ENCODE results near the gene ASB18. TPM values are rescaled to one million over a fixed set of nuclear protein-coding genes. Genes with fewer than 3 reads are reported as not detected.

Gene ASB18
- total and polyA plus RNA-seq, 2 donors (not counting 3 experiments of a cell fraction or from before 2014, with no cell fraction given), result not detected

DNA sequence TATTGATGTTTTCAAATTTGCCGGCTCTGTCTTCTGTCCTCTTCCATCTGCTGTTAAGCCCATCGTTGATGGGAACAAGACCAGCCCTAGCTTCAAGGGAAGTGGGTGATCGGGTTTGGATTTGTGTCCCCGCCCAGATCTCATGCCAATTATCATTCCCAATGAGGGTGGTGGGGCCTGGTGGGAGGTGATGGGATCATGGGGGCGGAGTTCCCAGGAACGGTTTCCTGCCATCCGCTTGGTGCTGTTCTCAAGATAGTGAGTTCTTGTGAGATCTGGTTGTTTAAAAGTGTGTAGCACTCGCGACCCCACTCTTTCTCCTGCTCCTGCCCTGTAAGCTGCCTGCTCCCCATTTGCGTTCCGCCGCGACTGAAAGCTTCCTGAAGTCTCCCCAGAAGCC is 9.5 kb downstream of the ASB18 start:
- ChIA-PET CTCF (no interaction called here), POLR2A (no interaction called here)
- no peak for TF ChIP-seq POLR2AphosphoS5 (IDR thresholded peaks at IDR 0.05; ENCODE audit: insufficient read depth, low read depth, low read length)
- TF ChIP-seq POLR2A (IDR thresholded peaks at IDR 0.05; ENCODE audit: low read depth, low read length), result no peak
- TF ChIP-seq, protein P1, sequence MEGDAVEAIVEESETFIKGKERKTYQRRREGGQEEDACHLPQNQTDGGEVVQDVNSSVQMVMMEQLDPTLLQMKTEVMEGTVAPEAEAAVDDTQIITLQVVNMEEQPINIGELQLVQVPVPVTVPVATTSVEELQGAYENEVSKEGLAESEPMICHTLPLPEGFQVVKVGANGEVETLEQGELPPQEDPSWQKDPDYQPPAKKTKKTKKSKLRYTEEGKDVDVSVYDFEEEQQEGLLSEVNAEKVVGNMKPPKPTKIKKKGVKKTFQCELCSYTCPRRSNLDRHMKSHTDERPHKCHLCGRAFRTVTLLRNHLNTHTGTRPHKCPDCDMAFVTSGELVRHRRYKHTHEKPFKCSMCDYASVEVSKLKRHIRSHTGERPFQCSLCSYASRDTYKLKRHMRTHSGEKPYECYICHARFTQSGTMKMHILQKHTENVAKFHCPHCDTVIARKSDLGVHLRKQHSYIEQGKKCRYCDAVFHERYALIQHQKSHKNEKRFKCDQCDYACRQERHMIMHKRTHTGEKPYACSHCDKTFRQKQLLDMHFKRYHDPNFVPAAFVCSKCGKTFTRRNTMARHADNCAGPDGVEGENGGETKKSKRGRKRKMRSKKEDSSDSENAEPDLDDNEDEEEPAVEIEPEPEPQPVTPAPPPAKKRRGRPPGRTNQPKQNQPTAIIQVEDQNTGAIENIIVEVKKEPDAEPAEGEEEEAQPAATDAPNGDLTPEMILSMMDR (IDR thresholded peaks at IDR 0.05; ENCODE audit: extremely low read depth in 1 of 2, insufficient read depth in 1 of 2, low read depth in 1 of 2, low read length in 2 of 2), result no peak
- TF ChIP-seq EZH2 (IDR thresholded peaks at IDR 0.05; ENCODE audit: borderline replicate concordance, low read depth, low read length, severe bottlenecking), result no peak
- TF ChIP-seq MYC (IDR thresholded peaks at IDR 0.05; ENCODE audit: low read depth, low read length), result no peak
- TF ChIP-seq, protein P2, sequence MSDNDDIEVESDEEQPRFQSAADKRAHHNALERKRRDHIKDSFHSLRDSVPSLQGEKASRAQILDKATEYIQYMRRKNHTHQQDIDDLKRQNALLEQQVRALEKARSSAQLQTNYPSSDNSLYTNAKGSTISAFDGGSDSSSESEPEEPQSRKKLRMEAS (IDR thresholded peaks at IDR 0.05; ENCODE audit: insufficient read depth, insufficient read length), result no peak
- TF ChIP-seq JUN (IDR thresholded peaks at IDR 0.05; ENCODE audit: borderline replicate concordance, insufficient read depth, insufficient read length, low read depth), result no peak
- TF ChIP-seq FOS (IDR thresholded peaks at IDR 0.05; ENCODE audit: borderline replicate concordance, insufficient read depth, low read length), result no peak
- TF ChIP-seq GATA2 (IDR thresholded peaks at IDR 0.05; ENCODE audit: insufficient read depth, insufficient read length, low read depth, low read length), result no peak
- no peak overlapping the region for H3K27ac ChIP-seq (ENCODE audit: insufficient read depth, low read depth, low read length)
- H3K9ac ChIP-seq (replicated peaks; ENCODE audit: extremely low read depth, insufficient read depth, low read length), result no peak overlapping the region
- no peaks in the 10 kb centered on the region for H3K79me2 ChIP-seq (ENCODE audit: control insufficient read depth, insufficient read depth, low read length)
- dilution Hi-C loops (cut with MboI; ENCODE audit: extremely low pct_ligation_motif_present, low sequenced_read_pairs) (no loop called here), intact Hi-C loops (cut with micrococcal nuclease) (loop anchor here (5.0 kb wide), 1 partner anchor 1368 kb away; no protein-coding TSS in a partner anchor)
- H3K4me3 ChIP-seq (replicated peaks in 1 of 3; ENCODE audit: insufficient read depth in 1 of 3, low read depth in 1 of 3, low read length in 3 of 3), result no peak overlapping the region
- H3K9me3 ChIP-seq (replicated peaks; ENCODE audit: control insufficient read depth, insufficient read depth, low read length), result no peaks in the 10 kb centered on the region
- FAIRE-seq, result no peak
- no peak overlapping the region for H3K4me2 ChIP-seq (ENCODE audit: insufficient read depth, low read length)
- H3K27me3 ChIP-seq (ENCODE audit: control insufficient read depth in 2 of 2, insufficient read depth in 2 of 2, low read length in 2 of 2), result no peaks in the 10 kb centered on the region
- peaks cover 16% of the 10 kb centered on the region for H3K4me1 ChIP-seq (ENCODE audit: control insufficient read depth, extremely low read depth, insufficient read depth, low read length)
- H3K36me3 ChIP-seq (ENCODE audit: control insufficient read depth in 2 of 2, extremely low read depth in 1 of 2, insufficient read depth in 2 of 2, low read length in 2 of 2), result no peaks in the 10 kb centered on the region
- H2AFZ ChIP-seq (ENCODE audit: low read depth, low read length), result no peak overlapping the region
- DNase-seq (ENCODE audit: low read depth, low spot score), result no peak
- no peaks in the 10 kb centered on the region for H3K9me1 ChIP-seq (replicated peaks; ENCODE audit: control insufficient read depth, extremely low read depth, insufficient read depth, low read length)
- no TSS peak for BruUV-seq (replicated peaks)
- H4K20me1 ChIP-seq (replicated peaks; ENCODE audit: control insufficient read depth, extremely low read depth, insufficient read depth, low read length), result no peaks in the 10 kb centered on the region

Measured in endothelial cell of umbilical vein (primary cell).